Lower leg skin (tissue), 3 donors: ENCODE data around the gene FAM171A1.

ENCODE experiments used
- POLR2A ChIP-seq, 2 donors: fragments of 450-650 bp; IDR thresholded peaks; one replicate each; pipeline ENCODE4 v1.6.1; 2016 to 2017; ENCODE audit warnings: antibody characterized with exemption in 2 of 2, mild to moderate bottlenecking in 1 of 2, moderate library complexity in 1 of 2
- TF ChIP-seq, protein P1 (sequence below), 3 donors: fragments of 450-650 bp; IDR thresholded peaks; one replicate each; pipeline ENCODE4 v1.5.1; 2016; ENCODE audit warnings: antibody characterized with exemption in 3 of 3, mild to moderate bottlenecking in 3 of 3, moderate library complexity in 2 of 3

DNA sequence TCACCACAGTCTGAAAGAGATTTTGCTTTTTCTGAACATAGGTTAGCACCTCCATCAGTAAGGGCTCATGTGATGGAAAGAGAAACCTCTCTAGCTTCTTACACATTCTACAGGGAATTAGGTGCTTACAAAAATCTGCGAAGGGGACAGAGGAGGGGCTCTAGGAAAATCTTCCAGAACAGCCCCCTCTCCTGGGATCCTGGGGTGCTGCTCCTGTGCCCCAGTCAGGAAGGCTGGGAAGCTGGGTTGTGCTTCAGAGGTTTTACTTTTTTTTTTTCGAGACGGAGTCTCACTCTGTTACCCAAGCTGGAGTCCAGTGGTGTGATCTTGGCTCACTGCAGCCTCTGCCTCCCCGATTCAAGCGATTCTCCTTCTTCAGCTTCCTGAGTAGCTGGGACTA, 7.5 kb upstream of the FAM171A1 start:
- TF ChIP-seq POLR2A (IDR thresholded peaks at IDR 0.05): no peak
- TF ChIP-seq, protein P1, sequence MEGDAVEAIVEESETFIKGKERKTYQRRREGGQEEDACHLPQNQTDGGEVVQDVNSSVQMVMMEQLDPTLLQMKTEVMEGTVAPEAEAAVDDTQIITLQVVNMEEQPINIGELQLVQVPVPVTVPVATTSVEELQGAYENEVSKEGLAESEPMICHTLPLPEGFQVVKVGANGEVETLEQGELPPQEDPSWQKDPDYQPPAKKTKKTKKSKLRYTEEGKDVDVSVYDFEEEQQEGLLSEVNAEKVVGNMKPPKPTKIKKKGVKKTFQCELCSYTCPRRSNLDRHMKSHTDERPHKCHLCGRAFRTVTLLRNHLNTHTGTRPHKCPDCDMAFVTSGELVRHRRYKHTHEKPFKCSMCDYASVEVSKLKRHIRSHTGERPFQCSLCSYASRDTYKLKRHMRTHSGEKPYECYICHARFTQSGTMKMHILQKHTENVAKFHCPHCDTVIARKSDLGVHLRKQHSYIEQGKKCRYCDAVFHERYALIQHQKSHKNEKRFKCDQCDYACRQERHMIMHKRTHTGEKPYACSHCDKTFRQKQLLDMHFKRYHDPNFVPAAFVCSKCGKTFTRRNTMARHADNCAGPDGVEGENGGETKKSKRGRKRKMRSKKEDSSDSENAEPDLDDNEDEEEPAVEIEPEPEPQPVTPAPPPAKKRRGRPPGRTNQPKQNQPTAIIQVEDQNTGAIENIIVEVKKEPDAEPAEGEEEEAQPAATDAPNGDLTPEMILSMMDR (IDR thresholded peaks at IDR 0.05): no peak
